HTR-8/SVneo (cell line): Measurements from ENCODE around the gene S100A8.

ENCODE experiments used
- DNase-seq: peaks from one replicate; pipeline ENCODE4 v3.0.0; 2011; ENCODE audit warnings: low spot score, mixed read lengths; ENCODE audit not compliant: insufficient read length
- FAIRE-seq: peaks from 2 replicates; lab custom pipeline; 2011; peaks lifted over from hg19 to GRCh38; lab: Jason Lieb, UNC

Gene S100A8

GRCh38 chr1:153364156-153364555 is 26.7 kb downstream of the S100A8 start:
- no peak for FAIRE-seq

GRCh38 chr1:153363641-153364040 is 27.2 kb downstream of the S100A8 start:
- no peak for FAIRE-seq

More at GRCh38 chr1:153364156-153364555, 26.7 kb downstream of the S100A8 start:
- DNase-seq = no peak

GRCh38 chr1:153362187-153362775 is 28.6 kb downstream of the S100A8 start:
- no peak for DNase-seq
- FAIRE-seq = no peak

More at GRCh38 chr1:153363641-153364040, 27.2 kb downstream of the S100A8 start:
- no peak for DNase-seq

GRCh38 chr1:153361480-153362109 is 29.3 kb downstream of the S100A8 start:
- no peak for FAIRE-seq
- no peak for DNase-seq

- FAIRE-seq = no peak
- no peak for DNase-seq
Measured at GRCh38 chr1:153360592-153361479, 30.0 kb downstream of the S100A8 start.

- DNase-seq (no peak), FAIRE-seq (no peak)
Measured at GRCh38 chr1:153360190-153360589, 30.7 kb downstream of the S100A8 start.

- FAIRE-seq = no peak
- no peak for DNase-seq
Measured at GRCh38 chr1:153359241-153359640, 31.6 kb downstream of the S100A8 start.

- no peak for DNase-seq
- FAIRE-seq = no peak
Measured at GRCh38 chr1:153358691-153358975, 32.2 kb downstream of the S100A8 start.

- FAIRE-seq = no peak
- no peak for DNase-seq
Measured at GRCh38 chr1:153357853-153358690, 32.8 kb downstream of the S100A8 start, which contains the start of gene S100A9. TSS of gene S100A9 (plus strand) at chr1:153357854. CDS start at chr1:153358284, 430 bp downstream.

GRCh38 chr1:153357076-153357852 is 33.6 kb downstream of the S100A8 start:
- FAIRE-seq (no peak), DNase-seq (no peak)

GRCh38 chr1:153356392-153357075 is 34.3 kb downstream of the S100A8 start:
- FAIRE-seq (no peak), DNase-seq (no peak)

- DNase-seq (peak; percentile 37), FAIRE-seq (no peak)
Measured at GRCh38 chr1:153355445-153356071, 35.3 kb downstream of the S100A8 start.

GRCh38 chr1:153354515-153355193 is 36.2 kb downstream of the S100A8 start:
- no peak for DNase-seq

GRCh38 chr1:153353226-153353947 is 37.5 kb downstream of the S100A8 start:
- FAIRE-seq (no peak), DNase-seq (peak; percentile 48)

More at GRCh38 chr1:153354515-153355193, 36.2 kb downstream of the S100A8 start:
- no peak for FAIRE-seq

GRCh38 chr1:153352523-153352922 is 38.4 kb downstream of the S100A8 start:
- FAIRE-seq = no peak
- peak; percentile 70 for DNase-seq

GRCh38 chr1:153350321-153350957 is 40.4 kb downstream of the S100A8 start:
- FAIRE-seq = no peak
- no peak for DNase-seq
